HepG2 (cell line): ENCODE measurements around the gene MRPL10. TPM values are rescaled to one million over a fixed set of nuclear protein-coding genes. Genes with fewer than 3 reads are reported as not detected.

Experiments used
- AHDC1 ChIP-seq: sonication (generic); formaldehyde crosslinking; IDR thresholded peaks from 2 replicates; pipeline ENCODE4 v1.5.1; 2020; ENCODE audit warnings: mild to moderate bottlenecking, missing genetic modification reagents, borderline replicate concordance
- FLYWCH1 ChIP-seq: sonication (generic); formaldehyde crosslinking; IDR thresholded peaks from 2 replicates; pipeline ENCODE4 v1.8.1; 2023; ENCODE audit warnings: mild to moderate bottlenecking, missing genetic modification reagents
- IRF2 ChIP-seq: IDR thresholded peaks from 2 replicates; pipeline ENCODE4 v1.6.1; 2018; ENCODE audit warnings: missing genetic modification reagents, missing compliant biosample characterization
- KDM3A ChIP-seq: IDR thresholded peaks from 2 replicates; pipeline ENCODE4 v1.6.1; 2018; ENCODE audit warnings: low read depth, missing compliant biosample characterization
- MAFG ChIP-seq: sonication (generic); formaldehyde crosslinking; IDR thresholded peaks from 2 replicates; pipeline ENCODE4 v1.5.1; 2020; ENCODE audit warnings: mild to moderate bottlenecking, missing genetic modification reagents
- NCOA1 ChIP-seq: sonication (generic); formaldehyde crosslinking; IDR thresholded peaks from 2 replicates; pipeline ENCODE4 v1.9.0; 2021; ENCODE audit warnings: missing genetic modification reagents
- NFAT5 ChIP-seq: sonication (generic); formaldehyde crosslinking; IDR thresholded peaks from 2 replicates; pipeline ENCODE4 v1.4.0; 2020; ENCODE audit warnings: missing genetic modification reagents
- NR2F6 ChIP-seq, 2 experiments: IDR thresholded peaks; 2 replicates each; pipeline ENCODE4 v1.6.1; 2016; ENCODE audit warnings: antibody characterized with exemption in 1 of 2, mild to moderate bottlenecking in 1 of 2
- SMARCC2 ChIP-seq: fragments of 450-650 bp; IDR thresholded peaks from 2 replicates; pipeline ENCODE4 v1.6.1; 2017; ENCODE audit warnings: antibody characterized with exemption, mild to moderate bottlenecking
- UBTF ChIP-seq: sonication (generic); formaldehyde crosslinking; IDR thresholded peaks from 2 replicates; pipeline ENCODE4 v1.4.0; 2020; ENCODE audit warnings: mild to moderate bottlenecking, missing genetic modification reagents
- ZKSCAN5 ChIP-seq: sonication (generic); formaldehyde crosslinking; IDR thresholded peaks from 2 replicates; pipeline ENCODE4 v1.5.1; 2020; ENCODE audit warnings: mild to moderate bottlenecking, missing genetic modification reagents
- ZNF296 ChIP-seq: sonication (generic); formaldehyde crosslinking; conservative IDR thresholded peaks from 2 replicates; pipeline ENCODE4 v1.5.0; 2020; ENCODE audit warnings: mild to moderate bottlenecking, missing genetic modification reagents
- ZNF326 ChIP-seq: sonication (generic); formaldehyde crosslinking; IDR thresholded peaks from 2 replicates; pipeline ENCODE4 v1.4.0; 2020; ENCODE audit warnings: missing genetic modification reagents, borderline replicate concordance
- ZNF629 ChIP-seq: sonication (generic); formaldehyde crosslinking; conservative IDR thresholded peaks from 2 replicates; pipeline ENCODE4 v1.5.0; 2020; ENCODE audit warnings: missing genetic modification reagents
- ZNF792 ChIP-seq: IDR thresholded peaks from 2 replicates; pipeline ENCODE4 v1.6.1; 2016
- polyA plus RNA-seq, 8 experiments: library from polyadenylated mRNA; depleted of rRNA in 3 of 8; stranded (reverse) in 7 of 8; unstranded in 1 of 8; fragments of >200 nt; fragmentation: Illumina TruSeq in 4 of 8; extraction: Trizol in 4 of 8; gene quantifications; 2 replicates each; pipeline versions ENCODE4 v1.2.1 to v1.2.3, GENCODE V29; 2011 to 2016; ENCODE audit warnings: low read depth in 4 of 8, missing spikeins in 1 of 8, mixed read lengths in 1 of 8; ENCODE audit not compliant: insufficient read depth in 1 of 8
- total RNA-seq, 5 experiments: library from RNA; depleted of rRNA; stranded (reverse); fragments of >200 nt; fragmentation: Illumina TruSeq; extraction: Trizol; gene quantifications; 2 replicates each; pipeline ENCODE4 v1.2.3, GENCODE V29; 2016; ENCODE audit warnings: low read depth in 1 of 5

Gene MRPL10
- total and polyA plus RNA-seq, 2 of the 13 experiments (the other 11 are each of a cell fraction or from before 2014, with no cell fraction given), result 56.7 to 149 TPM

GRCh38 chr17:47821424-47822391, 9.6 kb downstream of the MRPL10 start, which contains the start of gene OSBPL7 (continued):
- TF ChIP-seq AHDC1 (CRISPR knock-in tag) (no peak), NR2F6 (IDR thresholded peaks at IDR 0.05) (no peak), NR2F6 (CRISPR knock-in tag; IDR thresholded peaks at IDR 0.05) (peak; percentile 53; the same call in 1 of the 2 replicates), ZNF792 (CRISPR knock-in tag) (peak; percentile 91), NFAT5 (CRISPR knock-in tag) (no peak), KDM3A (CRISPR knock-in tag) (peak; percentile 46; the same call in 1 of the 2 replicates), UBTF (0 out of 2 replicates have a peak, but pooled peaks have one; percentile 49), SMARCC2 (no peak), ZNF629 (CRISPR knock-in tag) (no peak), ZNF326 (CRISPR knock-in tag) (no peak), IRF2 (CRISPR knock-in tag) (peak; percentile 91), MAFG (CRISPR knock-in tag) (no peak), ZKSCAN5 (CRISPR knock-in tag) (no peak), ZNF296 (CRISPR knock-in tag) (no peak), FLYWCH1 (CRISPR knock-in tag) (no peak), NCOA1 (CRISPR knock-in tag) (0 out of 2 replicates have a peak, but pooled peaks have one; percentile 57)
